ENCODE measurements around the gene PARD3. TPM values are rescaled to one million over a fixed set of nuclear protein-coding genes. Genes with fewer than 3 reads are reported as not detected.

PARD3 gene
- total RNA-seq, 4 donors from 2014 or later, result 98.9 to 122 (median 105) TPM

- intact Hi-C loops (cut with DNase I), result no loop called here
- no peak for DNase-seq (ENCODE audit: extremely low spot score)
- peaks cover 0 to 10% (median 2%) of the 10 kb centered on the region in 4 donors for H3K4me1 ChIP-seq
- WGBS, result 94% methylated on average over 4 of the region's 4 CpGs
- H3K9me3 ChIP-seq, result no peaks in the 10 kb centered on the region
- no peaks in the 10 kb centered on the region for H3K27me3 ChIP-seq
- H3K36me3 ChIP-seq, result no peaks in the 10 kb centered on the region
- TF ChIP-seq POLR2A (IDR thresholded peaks at IDR 0.05; ENCODE audit: low read depth) (no peak), EP300 (IDR thresholded peaks at IDR 0.05) (no peak), POLR2AphosphoS5 (IDR thresholded peaks at IDR 0.05) (no peak), CTCF (IDR thresholded peaks at IDR 0.05) (no peak)
- no peak overlapping the region for H3K27ac ChIP-seq (replicated peaks in 1 of 4)
- H3K4me3 ChIP-seq, result no peak overlapping the region
Measured at GRCh38 chr10:34601691-34602090, 213.4 kb downstream of the PARD3 start.

GRCh38 chr10:34599026-34599795 lies 215.9 kb downstream of the PARD3 start:
- no peaks in the 10 kb centered on the region for H3K9me3 ChIP-seq
- WGBS, result 92% methylated on average over 12 of the region's 12 CpGs
- H3K27ac ChIP-seq (replicated peaks in 1 of 4), result no peak overlapping the region
- no peak for DNase-seq (ENCODE audit: extremely low spot score)
- H3K4me1 ChIP-seq, result peaks cover 0 to 14% (median 7%) of the 10 kb centered on the region in 4 donors
- no peak overlapping the region for H3K4me3 ChIP-seq
- TF ChIP-seq POLR2A (IDR thresholded peaks at IDR 0.05; ENCODE audit: low read depth) (no peak), CTCF (IDR thresholded peaks at IDR 0.05) (no peak), POLR2AphosphoS5 (IDR thresholded peaks at IDR 0.05) (no peak), EP300 (IDR thresholded peaks at IDR 0.05) (no peak)
- intact Hi-C loops (cut with DNase I), result no loop called here
- no peaks in the 10 kb centered on the region for H3K27me3 ChIP-seq
- no peaks in the 10 kb centered on the region for H3K36me3 ChIP-seq

GRCh38 chr10:34596351-34596750 lies 218.7 kb downstream of the PARD3 start:
- intact Hi-C loops (cut with DNase I), result no loop called here
- no peaks in the 10 kb centered on the region for H3K9me3 ChIP-seq
- DNase-seq (ENCODE audit: extremely low spot score), result no peak
- TF ChIP-seq CTCF (IDR thresholded peaks at IDR 0.05) (no peak), EP300 (IDR thresholded peaks at IDR 0.05) (no peak), POLR2AphosphoS5 (IDR thresholded peaks at IDR 0.05) (no peak), POLR2A (IDR thresholded peaks at IDR 0.05; ENCODE audit: low read depth) (no peak)
- peaks cover 0 to 20% (median 7%) of the 10 kb centered on the region in 4 donors for H3K4me1 ChIP-seq
- H3K36me3 ChIP-seq, result no peaks in the 10 kb centered on the region
- H3K27ac ChIP-seq (replicated peaks in 1 of 4), result no peak overlapping the region
- no peak overlapping the region for H3K4me3 ChIP-seq
- no peaks in the 10 kb centered on the region for H3K27me3 ChIP-seq
- 100% methylated on average over 7 of the region's 7 CpGs for WGBS

- Histone ChIP-seq H3K36me3 (no peaks in the 10 kb centered on the region), H3K27ac (replicated peaks in 1 of 4) (no peak overlapping the region), H3K4me1 (peaks cover 0 to 28% (median 7%) of the 10 kb centered on the region in 4 donors), H3K9me3 (no peaks in the 10 kb centered on the region), H3K4me3 (no peak overlapping the region), H3K27me3 (no peaks in the 10 kb centered on the region)
- WGBS, result 79% methylated on average over 2 of the region's 2 CpGs
- no peak for DNase-seq (ENCODE audit: extremely low spot score)
- TF ChIP-seq CTCF (IDR thresholded peaks at IDR 0.05), result no peak
- TF ChIP-seq POLR2AphosphoS5 (IDR thresholded peaks at IDR 0.05), result no peak
- no peak for TF ChIP-seq POLR2A (IDR thresholded peaks at IDR 0.05; ENCODE audit: low read depth)
- no peak for TF ChIP-seq EP300 (IDR thresholded peaks at IDR 0.05)
- intact Hi-C loops (cut with DNase I), result no loop called here
Measured at GRCh38 chr10:34593930-34594329, 221.2 kb downstream of the PARD3 start.
